Measurements from ENCODE around the gene SAMD1.
"Not testable (repeated sequence)": the region's sequence is repeated elsewhere in the genome, so short reads cannot be mapped to it uniquely, and the experiment has no call there.

The SAMD1 gene

DNA sequence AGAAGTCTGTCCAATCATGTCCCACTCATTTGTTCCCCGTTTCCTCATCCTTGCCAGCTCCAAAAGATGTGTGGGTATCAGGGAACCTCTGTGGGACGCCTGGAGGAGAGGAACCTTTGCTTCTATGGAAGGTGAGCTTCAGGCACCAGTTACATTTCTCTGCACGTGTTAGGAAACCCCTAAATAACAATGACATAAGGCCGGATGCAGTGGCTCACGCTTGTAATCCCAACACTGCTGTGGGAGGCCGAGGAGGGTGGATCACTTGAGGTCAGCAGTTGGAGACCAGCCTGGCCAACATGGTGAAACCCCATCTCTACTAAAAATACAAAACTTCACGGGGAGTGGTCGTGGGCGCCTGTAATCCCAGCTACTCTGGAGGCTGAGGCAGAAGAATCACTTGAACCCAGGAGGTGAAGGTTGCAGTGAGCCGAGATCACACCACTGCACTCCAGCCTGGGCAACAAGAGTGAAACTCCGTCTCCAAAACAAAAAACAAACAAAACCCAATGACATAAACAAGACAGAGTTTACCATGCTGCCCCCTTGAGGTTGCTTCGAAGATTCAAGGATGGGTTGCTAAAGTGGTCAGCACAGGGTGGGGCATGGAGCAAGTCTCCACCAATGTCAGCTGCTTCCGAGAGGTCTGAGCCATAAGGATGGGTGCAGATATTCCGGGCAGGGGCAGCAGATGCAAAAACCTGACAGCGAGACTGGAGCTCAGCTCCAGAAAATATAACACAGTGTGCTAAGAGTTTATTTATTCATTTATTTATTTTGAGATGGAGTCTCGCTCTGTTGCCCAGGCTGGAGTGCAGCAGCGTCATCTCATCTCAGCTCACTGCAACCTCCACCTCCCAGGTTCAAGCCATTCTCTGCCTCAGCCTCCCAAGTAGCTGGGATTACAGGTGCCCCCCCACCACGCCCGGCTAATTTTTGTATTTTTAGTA is 47.6 kb downstream of the SAMD1 start:
- H3K4me3 ChIP-seq (ENCODE audit: low read length); H3K9me3 ChIP-seq (ENCODE audit: low read length); H3K27me3 ChIP-seq (ENCODE audit: insufficient read depth, low read length); H2AFZ ChIP-seq (ENCODE audit: low read depth, low read length); H3K36me3 ChIP-seq (ENCODE audit: insufficient read depth, low read length); H3K4me1 ChIP-seq (ENCODE audit: insufficient read depth, low read length): not testable (repeated sequence)

DNA sequence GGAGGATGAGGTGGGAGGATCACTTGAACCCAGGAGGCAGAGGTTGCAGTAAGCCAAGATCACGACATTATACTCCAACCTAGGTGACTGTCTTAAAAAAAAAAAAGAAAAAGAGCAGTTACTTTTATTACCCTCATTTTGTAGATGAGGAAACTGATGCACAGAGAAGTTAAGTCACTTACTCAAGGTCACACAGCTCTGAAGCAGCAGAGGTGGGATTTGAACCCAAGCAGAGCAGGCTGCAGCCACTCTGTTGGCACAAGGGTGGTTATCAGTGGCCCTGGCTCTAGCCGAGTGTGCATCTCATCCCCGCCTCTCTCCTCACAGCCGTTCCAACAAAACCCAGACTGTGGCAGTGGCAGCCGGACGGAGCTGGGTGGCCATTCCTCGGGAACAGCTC is 51.4 kb downstream of the SAMD1 start:
- Histone ChIP-seq H3K9me3 (ENCODE audit: low read length) (no peaks in the 10 kb centered on the region), H3K27me3 (ENCODE audit: insufficient read depth, low read length) (no peaks in the 10 kb centered on the region), H2AFZ (ENCODE audit: low read depth, low read length) (no peak overlapping the region), H3K4me3 (ENCODE audit: low read length) (no peak overlapping the region), H3K36me3 (ENCODE audit: insufficient read depth, low read length) (no peaks in the 10 kb centered on the region), H3K4me1 (ENCODE audit: insufficient read depth, low read length) (no peaks in the 10 kb centered on the region)
